H4 (cell line): ENCODE results near the gene DIPK1B. TPM values are rescaled to one million over a fixed set of nuclear protein-coding genes. Genes with fewer than 3 reads are reported as not detected.
"Not testable (repeated sequence)": the region's sequence is repeated elsewhere in the genome, so short reads cannot be mapped to it uniquely, and the experiment has no call there.

ENCODE experiments used
- DNase-seq: peaks from one replicate; pipeline ENCODE4 v3.0.0-alpha.2; 2015; ENCODE audit warnings: low spot score
- total RNA-seq: library from RNA; depleted of rRNA; stranded (reverse); fragments of >200 nt; shearing (Covaris generic); gene quantifications from 2 replicates; pipeline ENCODE4 v1.2.3, GENCODE V29; 2014

The DIPK1B gene
- total RNA-seq, 1 experiment from 2014 or later = 3.8 TPM

- DNase-seq = no peak
These were observed 13.6 kb upstream of the DIPK1B start for GRCh38 chr9:136698635-136699246.

GRCh38 chr9:136700304-136700703 is 12.1 kb upstream of the DIPK1B start:
- DNase-seq = no peak

GRCh38 chr9:136700959-136701667 is 11.3 kb upstream of the DIPK1B start:
- DNase-seq = no peak

- DNase-seq = no peak
These were observed 10.7 kb upstream of the DIPK1B start for GRCh38 chr9:136701668-136702053.

GRCh38 chr9:136703276-136703860 is 9.0 kb upstream of the DIPK1B start:
- no peak for DNase-seq

GRCh38 chr9:136704741-136705140 is 7.6 kb upstream of the DIPK1B start:
- not testable (repeated sequence) for DNase-seq

GRCh38 chr9:136705564-136705963 is 6.8 kb upstream of the DIPK1B start:
- DNase-seq = no peak

- DNase-seq = no peak
These were observed 5.4 kb upstream of the DIPK1B start for GRCh38 chr9:136707011-136707410.

- no peak for DNase-seq
These were observed 4.4 kb upstream of the DIPK1B start for GRCh38 chr9:136707849-136708517.

- DNase-seq = no peak
These were observed 2.8 kb upstream of the DIPK1B start for GRCh38 chr9:136709454-136710109.

GRCh38 chr9:136710543-136710942 is 1.8 kb upstream of the DIPK1B start:
- no peak for DNase-seq

GRCh38 chr9:136711219-136711648 is 1.1 kb upstream of the DIPK1B start:
- not testable (repeated sequence) for DNase-seq

GRCh38 chr9:136712690-136713544 is 545 bp downstream of the DIPK1B start:
- no peak for DNase-seq

GRCh38 chr9:136713550-136713949 is 1.2 kb downstream of the DIPK1B start:
- DNase-seq = no peak

- no peak for DNase-seq
These were observed 1.9 kb downstream of the DIPK1B start for GRCh38 chr9:136714096-136714892.

- DNase-seq = no peak
These were observed 2.5 kb downstream of the DIPK1B start for GRCh38 chr9:136714893-136715274.

GRCh38 chr9:136717399-136717798 is 5.0 kb downstream of the DIPK1B start:
- DNase-seq = no peak

- no peak for DNase-seq
These were observed 6.2 kb downstream of the DIPK1B start for GRCh38 chr9:136718345-136719194.

- no peak for DNase-seq
These were observed 7.0 kb downstream of the DIPK1B start for GRCh38 chr9:136719195-136719880.
